PC-9 (cell line): ENCODE results near the gene ANP32A. TPM values are rescaled to one million over a fixed set of nuclear protein-coding genes. Genes with fewer than 3 reads are reported as not detected.

Experiments used
- BruUV-seq: library from RNA; stranded (reverse); fragments of 400-500 nt; replicated peaks from 2 replicates; lab custom pipeline; 2021; lab: Mats Ljungman, UMichigan
- CTCF ChIA-PET: fragments of 300-600 bp; sonication (Branson Sonifier 250); formaldehyde crosslinking; loops from one replicate; lab custom pipeline; 2022; ENCODE audit warnings: antibody characterized with exemption; lab: Charles Lee
- POLR2A ChIA-PET: fragments of 300-600 bp; sonication (Branson Sonifier 250); formaldehyde crosslinking; loops from one replicate; lab custom pipeline; 2022; ENCODE audit warnings: antibody characterized with exemption; ENCODE audit not compliant: unreplicated experiment; lab: Charles Lee
- DNase-seq, 2 experiments: peaks; one replicate each; pipeline versions ENCODE4 v3.0.0 to v3.0.0-alpha.2; 2015 to 2022; ENCODE audit warnings: mixed read lengths in 1 of 2
- H2AFZ ChIP-seq: fragments of 200-600 bp; sonication (generic); 2 replicates; pipeline ENCODE4 v1.8.1; 2017; ENCODE audit warnings: antibody characterized with exemption
- H3F3A ChIP-seq: fragments of 200-600 bp; sonication (generic); 2 replicates; pipeline ENCODE4 v1.8.1; 2017; ENCODE audit warnings: antibody characterized with exemption, mild to moderate bottlenecking, low read depth; ENCODE audit not compliant: insufficient read depth
- H3K27ac ChIP-seq: fragments of 200-600 bp; sonication (generic); 2 replicates; pipeline ENCODE4 v1.6.1; 2016; ENCODE audit warnings: mixed run types
- H3K27me3 ChIP-seq: fragments of 200-600 bp; sonication (generic); 2 replicates; pipeline ENCODE4 v1.6.1; 2016; ENCODE audit warnings: low read depth, mixed run types; ENCODE audit not compliant: insufficient read depth
- H3K36me3 ChIP-seq: fragments of 200-600 bp; sonication (generic); 2 replicates; pipeline ENCODE4 v1.6.1; 2016; ENCODE audit warnings: low read depth, mixed run types
- H3K4me1 ChIP-seq: fragments of 200-600 bp; sonication (generic); replicated peaks from 2 replicates; pipeline ENCODE4 v1.6.1; 2016; ENCODE audit warnings: mixed run types; ENCODE audit not compliant: insufficient read depth
- H3K4me2 ChIP-seq: fragments of 200-600 bp; sonication (generic); 2 replicates; pipeline ENCODE4 v1.6.1; 2017; ENCODE audit warnings: mixed run types
- H3K4me3 ChIP-seq: fragments of 200-600 bp; sonication (generic); 2 replicates; pipeline ENCODE4 v1.6.1; 2016; ENCODE audit warnings: mixed run types
- H3K79me2 ChIP-seq: fragments of 200-600 bp; sonication (generic); 2 replicates; pipeline ENCODE4 v1.6.1; 2017; ENCODE audit warnings: low read depth, mixed run types
- H3K9me2 ChIP-seq: fragments of 200-600 bp; sonication (generic); 2 replicates; pipeline ENCODE4 v1.8.1; 2017; ENCODE audit warnings: mild to moderate bottlenecking; ENCODE audit not compliant: insufficient read depth
- H3K9me3 ChIP-seq: fragments of 200-600 bp; sonication (generic); 2 replicates; pipeline ENCODE4 v1.8.1; 2016; ENCODE audit warnings: low read depth; ENCODE audit not compliant: insufficient read depth
- H4K20me1 ChIP-seq: fragments of 200-600 bp; sonication (generic); 2 replicates; pipeline ENCODE4 v1.8.1; 2017; ENCODE audit not compliant: insufficient read depth
- EZH2 ChIP-seq: fragments of 200-600 bp; sonication (generic); IDR thresholded peaks from 2 replicates; pipeline ENCODE4 v1.8.0; 2017; ENCODE audit warnings: antibody characterized with exemption, low read depth
- intact Hi-C: fragments of 100-400 bp; cut with micrococcal nuclease; formaldehyde crosslinking; loops from one replicate; pipeline ENCODE4 v1.10.0; 2022; ENCODE audit not compliant: unreplicated experiment
- total RNA-seq: library from RNA; stranded (reverse); gene quantifications from 2 replicates; pipeline ENCODE4 v1.2.3, GENCODE V29; 2021
- TF ChIP-seq, protein P1 (sequence below): fragments of 200-600 bp; sonication (generic); conservative IDR thresholded peaks from 2 replicates; pipeline ENCODE4 v1.6.1; 2017; ENCODE audit warnings: mixed run types, antibody characterized with exemption, mild to moderate bottlenecking, moderate library complexity

Gene ANP32A
- total RNA-seq, 1 experiment from 2014 or later: 182 TPM

DNA sequence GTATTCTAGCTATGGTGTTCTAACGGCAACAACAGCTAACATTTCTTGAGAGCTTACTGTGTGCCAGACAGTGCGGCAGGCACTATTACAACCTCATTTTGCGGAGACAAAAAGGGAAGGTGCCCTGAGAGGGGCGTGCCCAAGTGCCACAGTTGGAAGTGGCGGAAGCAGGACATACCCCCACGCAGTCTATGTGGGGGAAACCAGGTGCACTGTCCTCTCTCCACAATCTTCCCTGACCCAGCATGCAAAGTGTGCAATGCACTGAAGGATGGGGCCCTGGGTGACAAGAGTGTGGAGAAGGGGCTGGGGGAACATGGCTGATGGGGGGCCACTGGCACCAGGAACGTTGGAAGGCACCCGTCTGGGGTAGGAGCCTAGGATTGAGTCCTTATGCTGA is 8.6 kb downstream of the ANP32A start:
- peaks cover 98% of the 10 kb centered on the region for H3K79me2 ChIP-seq
- TF ChIP-seq, protein P1, sequence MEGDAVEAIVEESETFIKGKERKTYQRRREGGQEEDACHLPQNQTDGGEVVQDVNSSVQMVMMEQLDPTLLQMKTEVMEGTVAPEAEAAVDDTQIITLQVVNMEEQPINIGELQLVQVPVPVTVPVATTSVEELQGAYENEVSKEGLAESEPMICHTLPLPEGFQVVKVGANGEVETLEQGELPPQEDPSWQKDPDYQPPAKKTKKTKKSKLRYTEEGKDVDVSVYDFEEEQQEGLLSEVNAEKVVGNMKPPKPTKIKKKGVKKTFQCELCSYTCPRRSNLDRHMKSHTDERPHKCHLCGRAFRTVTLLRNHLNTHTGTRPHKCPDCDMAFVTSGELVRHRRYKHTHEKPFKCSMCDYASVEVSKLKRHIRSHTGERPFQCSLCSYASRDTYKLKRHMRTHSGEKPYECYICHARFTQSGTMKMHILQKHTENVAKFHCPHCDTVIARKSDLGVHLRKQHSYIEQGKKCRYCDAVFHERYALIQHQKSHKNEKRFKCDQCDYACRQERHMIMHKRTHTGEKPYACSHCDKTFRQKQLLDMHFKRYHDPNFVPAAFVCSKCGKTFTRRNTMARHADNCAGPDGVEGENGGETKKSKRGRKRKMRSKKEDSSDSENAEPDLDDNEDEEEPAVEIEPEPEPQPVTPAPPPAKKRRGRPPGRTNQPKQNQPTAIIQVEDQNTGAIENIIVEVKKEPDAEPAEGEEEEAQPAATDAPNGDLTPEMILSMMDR: no peak
- no peak for TF ChIP-seq EZH2
- H3K9me2 ChIP-seq: no peaks in the 10 kb centered on the region
- intact Hi-C loops: no loop called here
- DNase-seq: no peak
- peaks cover 77% of the 10 kb centered on the region for H4K20me1 ChIP-seq
- H3K4me3 ChIP-seq: no peak overlapping the region
- H3F3A ChIP-seq: no peaks in the 10 kb centered on the region; the same call in 1 of the 2 replicates
- H3K9me3 ChIP-seq: no peaks in the 10 kb centered on the region
- ChIA-PET CTCF (no interaction called here), POLR2A (no interaction called here)
- no peak overlapping the region for H3K27ac ChIP-seq
- no peak overlapping the region for H3K4me2 ChIP-seq
- no peaks in the 10 kb centered on the region; the same call in 1 of the 2 replicates for H3K36me3 ChIP-seq
- peaks cover 19% of the 10 kb centered on the region for H3K4me1 ChIP-seq
- no peak overlapping the region for H2AFZ ChIP-seq
- H3K27me3 ChIP-seq: no peaks in the 10 kb centered on the region
- BruUV-seq: no TSS peak

DNA sequence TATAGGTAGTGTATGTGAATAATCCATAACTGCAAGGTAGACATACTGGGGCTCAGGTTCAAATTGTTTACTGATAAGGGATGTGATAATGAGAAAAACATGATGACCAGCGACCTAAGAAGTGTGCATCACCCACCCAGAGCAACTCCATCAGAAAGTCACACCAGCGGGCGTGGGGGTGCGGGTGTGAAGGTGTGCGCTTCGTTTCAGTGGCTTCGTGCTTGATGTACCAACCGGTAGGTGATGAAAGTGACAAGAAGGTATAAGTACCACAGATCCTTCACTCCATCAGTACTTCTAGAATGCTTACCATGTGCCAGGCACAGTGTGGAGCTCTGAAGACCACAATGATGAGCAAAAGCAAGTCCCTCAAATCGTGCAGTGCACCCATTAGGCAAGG is 11.2 kb downstream of the ANP32A start:
- Histone ChIP-seq H3K27me3 (no peaks in the 10 kb centered on the region), H3K9me3 (no peaks in the 10 kb centered on the region), H3K79me2 (peaks cover 98% of the 10 kb centered on the region), H3K27ac (no peak overlapping the region), H3K36me3 (no peaks in the 10 kb centered on the region), H3F3A (no peaks in the 10 kb centered on the region), H2AFZ (no peak overlapping the region), H3K4me1 (no peaks in the 10 kb centered on the region), H4K20me1 (peaks cover 62% of the 10 kb centered on the region), H3K4me3 (no peak overlapping the region), H3K9me2 (no peaks in the 10 kb centered on the region), H3K4me2 (no peak overlapping the region)
- BruUV-seq: no TSS peak
- ChIA-PET CTCF (no interaction called here), POLR2A (no interaction called here)
- TF ChIP-seq, protein P1: no peak
- TF ChIP-seq EZH2: no peak
- no peak for DNase-seq
- intact Hi-C loops: no loop called here

DNA sequence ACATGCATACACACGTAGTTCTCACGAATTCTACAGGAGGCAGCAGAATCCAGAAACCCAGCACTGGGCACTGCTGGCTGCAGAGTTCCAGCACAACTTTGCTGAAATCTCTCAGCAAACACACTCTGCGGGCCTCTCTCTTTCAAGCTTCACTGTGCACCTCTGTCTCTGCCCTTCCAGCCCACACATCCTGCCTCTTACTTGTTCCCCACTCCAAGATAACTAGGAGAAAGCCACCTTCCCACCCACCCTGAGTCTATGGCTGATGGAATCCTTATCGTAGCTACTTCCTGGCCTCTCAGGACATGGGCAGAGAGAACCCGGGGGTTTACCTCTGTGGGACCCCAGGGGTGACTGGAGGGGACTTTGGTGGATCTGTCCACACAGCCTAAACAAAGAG is 11.9 kb downstream of the ANP32A start:
- Histone ChIP-seq H3K4me3 (no peak overlapping the region), H3K27ac (no peak overlapping the region), H3K36me3 (no peaks in the 10 kb centered on the region), H3K4me2 (no peak overlapping the region), H4K20me1 (peaks cover 63% of the 10 kb centered on the region), H2AFZ (no peak overlapping the region), H3F3A (no peaks in the 10 kb centered on the region), H3K4me1 (no peaks in the 10 kb centered on the region), H3K79me2 (peaks cover 98% of the 10 kb centered on the region), H3K9me3 (no peaks in the 10 kb centered on the region), H3K9me2 (no peaks in the 10 kb centered on the region), H3K27me3 (no peaks in the 10 kb centered on the region)
- BruUV-seq: no TSS peak
- ChIA-PET POLR2A (no interaction called here), CTCF (no interaction called here)
- DNase-seq: no peak
- intact Hi-C loops: no loop called here
- TF ChIP-seq, protein P1: no peak
- no peak for TF ChIP-seq EZH2
